ENCODE data around the gene ANO2.
"Not testable (repeated sequence)": the region's sequence is repeated elsewhere in the genome, so short reads cannot be mapped to it uniquely, and the experiment has no call there.

Gene ANO2

GRCh38 chr12:5661811-5662210, 283.2 kb downstream of the ANO2 start:
- DNase-seq (ENCODE audit: low read depth): no peak

- DNase-seq (ENCODE audit: low read depth): no peak
Observed at GRCh38 chr12:5660238-5660637, 284.8 kb downstream of the ANO2 start.

- DNase-seq (ENCODE audit: low read depth): not testable (repeated sequence)
Observed at GRCh38 chr12:5658339-5658941, 286.6 kb downstream of the ANO2 start.

- no peak for DNase-seq (ENCODE audit: low read depth)
Observed at GRCh38 chr12:5656836-5657235, 288.2 kb downstream of the ANO2 start.

GRCh38 chr12:5655120-5655519, 289.9 kb downstream of the ANO2 start:
- no peak for DNase-seq (ENCODE audit: low read depth)

GRCh38 chr12:5654019-5654418, 291.0 kb downstream of the ANO2 start:
- DNase-seq (ENCODE audit: low read depth): no peak

GRCh38 chr12:5650829-5651461, 294.1 kb downstream of the ANO2 start:
- DNase-seq (ENCODE audit: low read depth): no peak

GRCh38 chr12:5650281-5650680, 294.8 kb downstream of the ANO2 start:
- no peak for DNase-seq (ENCODE audit: low read depth)

GRCh38 chr12:5648692-5649359, 296.2 kb downstream of the ANO2 start:
- no peak for DNase-seq (ENCODE audit: low read depth)

GRCh38 chr12:5643266-5643665, 301.8 kb downstream of the ANO2 start:
- no peak for DNase-seq (ENCODE audit: low read depth)

- DNase-seq (ENCODE audit: low read depth): no peak
Observed at GRCh38 chr12:5637698-5638097, 307.4 kb downstream of the ANO2 start.

GRCh38 chr12:5636907-5637306, 308.2 kb downstream of the ANO2 start:
- DNase-seq (ENCODE audit: low read depth): no peak

GRCh38 chr12:5633106-5633505, 312.0 kb downstream of the ANO2 start:
- no peak for DNase-seq (ENCODE audit: low read depth)

- DNase-seq (ENCODE audit: low read depth): no peak
Observed at GRCh38 chr12:5632453-5632852, 312.6 kb downstream of the ANO2 start.

GRCh38 chr12:5631497-5631896, 313.6 kb downstream of the ANO2 start:
- DNase-seq (ENCODE audit: low read depth): no peak

GRCh38 chr12:5630726-5631125, 314.3 kb downstream of the ANO2 start:
- DNase-seq (ENCODE audit: low read depth): no peak

GRCh38 chr12:5628501-5628900, 316.6 kb downstream of the ANO2 start:
- no peak for DNase-seq (ENCODE audit: low read depth)

GRCh38 chr12:5627053-5627630, 317.9 kb downstream of the ANO2 start:
- no peak for DNase-seq (ENCODE audit: low read depth)

- no peak for DNase-seq (ENCODE audit: low read depth)
Observed at GRCh38 chr12:5626151-5626550, 318.9 kb downstream of the ANO2 start.

- DNase-seq (ENCODE audit: low read depth): no peak
Observed at GRCh38 chr12:5624486-5625272, 320.4 kb downstream of the ANO2 start.

- DNase-seq (ENCODE audit: low read depth): no peak
Observed at GRCh38 chr12:5623411-5623810, 321.6 kb downstream of the ANO2 start.

- no peak for DNase-seq (ENCODE audit: low read depth)
Observed at GRCh38 chr12:5622280-5622679, 322.8 kb downstream of the ANO2 start.
